ENCODE results near the gene SMOC2. TPM values are rescaled to one million over a fixed set of nuclear protein-coding genes. Genes with fewer than 3 reads are reported as not detected.

SMOC2 gene
- total RNA-seq, 4 donors from 2014 or later: 5.8 to 14.5 (median 9.0) TPM

DNA sequence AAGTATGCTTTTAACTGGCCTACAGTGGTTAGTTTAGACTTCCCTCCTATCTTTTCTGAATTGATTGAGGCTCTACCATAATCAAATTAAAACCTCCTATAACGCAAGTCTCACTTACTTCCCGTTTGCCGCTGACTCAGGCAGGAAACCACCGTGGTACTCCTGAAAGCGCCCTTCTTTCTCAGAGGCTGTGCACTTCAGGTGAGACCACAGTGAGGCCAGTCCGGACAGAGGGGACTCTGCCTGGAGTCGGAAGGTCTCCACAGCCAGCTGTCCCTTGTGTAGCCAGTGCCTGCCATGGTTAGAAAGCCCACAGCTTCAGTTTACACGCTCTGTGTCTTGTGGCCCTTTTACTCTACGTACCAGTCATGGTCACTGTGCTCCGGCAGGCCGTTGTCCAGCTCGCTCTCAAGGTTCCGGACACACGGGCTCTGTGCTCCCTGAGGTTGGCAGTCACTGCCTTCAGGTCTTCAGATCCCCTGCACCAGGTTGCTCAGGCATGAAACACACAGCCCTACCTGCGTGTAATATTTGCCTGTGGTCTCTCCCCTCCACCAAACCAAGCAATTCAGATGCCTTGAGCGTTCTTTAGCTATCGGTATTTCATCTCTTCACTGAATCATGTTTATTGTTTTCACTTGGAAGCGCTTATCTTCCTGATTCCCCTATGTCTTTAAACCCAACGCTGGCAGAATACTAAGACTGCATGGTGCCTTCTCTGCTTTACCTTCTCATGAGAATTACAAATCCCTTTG, 178.8 kb downstream of the SMOC2 start:
- Histone ChIP-seq H3K27me3 (no peaks in the 10 kb centered on the region), H3K4me3 (no peak overlapping the region), H3K4me1 (no peaks in the 10 kb centered on the region), H3K36me3 (no peaks in the 10 kb centered on the region), H3K27ac (no peak overlapping the region), H3K9me3 (no peaks in the 10 kb centered on the region)
- TF ChIP-seq POLR2AphosphoS5 (IDR thresholded peaks at IDR 0.05) (no peak), EP300 (IDR thresholded peaks at IDR 0.05; ENCODE audit: low read depth) (no peak), POLR2A (IDR thresholded peaks at IDR 0.05) (no peak)
- TF ChIP-seq, protein P1, sequence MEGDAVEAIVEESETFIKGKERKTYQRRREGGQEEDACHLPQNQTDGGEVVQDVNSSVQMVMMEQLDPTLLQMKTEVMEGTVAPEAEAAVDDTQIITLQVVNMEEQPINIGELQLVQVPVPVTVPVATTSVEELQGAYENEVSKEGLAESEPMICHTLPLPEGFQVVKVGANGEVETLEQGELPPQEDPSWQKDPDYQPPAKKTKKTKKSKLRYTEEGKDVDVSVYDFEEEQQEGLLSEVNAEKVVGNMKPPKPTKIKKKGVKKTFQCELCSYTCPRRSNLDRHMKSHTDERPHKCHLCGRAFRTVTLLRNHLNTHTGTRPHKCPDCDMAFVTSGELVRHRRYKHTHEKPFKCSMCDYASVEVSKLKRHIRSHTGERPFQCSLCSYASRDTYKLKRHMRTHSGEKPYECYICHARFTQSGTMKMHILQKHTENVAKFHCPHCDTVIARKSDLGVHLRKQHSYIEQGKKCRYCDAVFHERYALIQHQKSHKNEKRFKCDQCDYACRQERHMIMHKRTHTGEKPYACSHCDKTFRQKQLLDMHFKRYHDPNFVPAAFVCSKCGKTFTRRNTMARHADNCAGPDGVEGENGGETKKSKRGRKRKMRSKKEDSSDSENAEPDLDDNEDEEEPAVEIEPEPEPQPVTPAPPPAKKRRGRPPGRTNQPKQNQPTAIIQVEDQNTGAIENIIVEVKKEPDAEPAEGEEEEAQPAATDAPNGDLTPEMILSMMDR (IDR thresholded peaks at IDR 0.05): no peak
- intact Hi-C loops (cut with DNase I; ENCODE audit: low total_unique reads) (no loop called here), in situ Hi-C loops (cut with MboI; ENCODE audit: low pct_ligation_motif_present in 1 of 4, low pct_unique_long_range_greater_than_20kb in 1 of 4, low sequenced_read_pairs in 3 of 4) (no loop called here)
- DNase-seq: no peak
- 71% methylated on average over 9 to 19 of the region's 19 CpGs for WGBS, 2 donors (ENCODE audit: low coverage in 1 of 2)

DNA sequence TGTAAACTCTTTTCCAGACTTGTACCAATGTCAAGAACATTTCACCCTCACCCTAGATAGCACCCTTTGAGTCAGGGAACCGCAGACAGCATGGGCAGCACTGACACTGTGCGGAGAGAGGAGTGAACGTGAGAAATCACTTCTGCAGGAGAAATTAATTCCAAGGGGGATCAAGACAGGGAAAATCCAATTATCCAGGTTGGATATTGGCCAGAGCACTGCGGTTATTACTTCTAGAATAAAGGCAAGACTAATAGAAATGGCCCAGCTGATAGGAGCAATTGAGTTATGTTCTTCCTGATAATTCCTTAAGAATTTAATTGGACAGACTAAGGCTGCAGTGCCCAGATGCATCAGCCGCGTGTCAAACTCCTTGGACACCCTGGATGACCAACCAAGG, 179.6 kb downstream of the SMOC2 start:
- Histone ChIP-seq H3K4me3 (no peak overlapping the region), H3K36me3 (no peaks in the 10 kb centered on the region), H3K9me3 (no peaks in the 10 kb centered on the region), H3K27me3 (no peaks in the 10 kb centered on the region), H3K27ac (no peak overlapping the region), H3K4me1 (no peaks in the 10 kb centered on the region)
- in situ Hi-C loops (cut with MboI; ENCODE audit: low pct_ligation_motif_present in 1 of 4, low pct_unique_long_range_greater_than_20kb in 1 of 4, low sequenced_read_pairs in 3 of 4): no loop called here
- WGBS, 2 donors (ENCODE audit: low coverage in 1 of 2): 66 to 80% methylated on average over 1 to 6 of the region's 6 CpGs
- intact Hi-C loops (cut with DNase I; ENCODE audit: low total_unique reads): no loop called here
- TF ChIP-seq, protein P1 (IDR thresholded peaks at IDR 0.05): no peak
- TF ChIP-seq POLR2AphosphoS5 (IDR thresholded peaks at IDR 0.05) (no peak), EP300 (IDR thresholded peaks at IDR 0.05; ENCODE audit: low read depth) (no peak), POLR2A (IDR thresholded peaks at IDR 0.05) (no peak)
- DNase-seq: no peak

- no peak for DNase-seq
- TF ChIP-seq, protein P1 (IDR thresholded peaks at IDR 0.05): no peak
- TF ChIP-seq EP300 (IDR thresholded peaks at IDR 0.05; ENCODE audit: low read depth) (no peak), POLR2A (IDR thresholded peaks at IDR 0.05) (no peak), POLR2AphosphoS5 (IDR thresholded peaks at IDR 0.05) (no peak)
- H3K9me3 ChIP-seq: no peaks in the 10 kb centered on the region
Observed at GRCh38 chr6:168623736-168624135, 182.8 kb downstream of the SMOC2 start.

DNA sequence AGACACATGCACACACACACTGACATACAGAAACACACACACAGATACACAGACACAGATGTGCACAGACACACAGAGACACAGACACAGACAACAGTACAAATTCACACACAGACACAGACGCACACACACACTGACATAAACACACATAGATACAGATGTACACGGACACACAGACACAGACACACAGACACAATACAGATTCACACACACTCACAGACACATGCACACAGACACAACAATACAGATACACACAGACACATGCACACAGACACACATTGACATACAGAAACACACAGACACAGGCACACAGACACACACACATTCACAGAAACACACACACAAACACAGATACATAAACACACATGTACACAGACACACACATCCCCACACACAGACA, 183.6 kb downstream of the SMOC2 start:
- TF ChIP-seq, protein P1 (IDR thresholded peaks at IDR 0.05): no peak
- TF ChIP-seq POLR2AphosphoS5 (IDR thresholded peaks at IDR 0.05) (no peak), POLR2A (IDR thresholded peaks at IDR 0.05) (no peak), EP300 (IDR thresholded peaks at IDR 0.05; ENCODE audit: low read depth) (no peak)
- H3K27me3 ChIP-seq: no peaks in the 10 kb centered on the region
- WGBS, 2 donors (ENCODE audit: low coverage in 1 of 2): 85% methylated on average over 2 of the region's 2 CpGs; no CpG with 5 or more reads in 1 of the 2 donors
- no peaks in the 10 kb centered on the region for H3K4me1 ChIP-seq
- no peak overlapping the region for H3K27ac ChIP-seq
- no peak overlapping the region for H3K4me3 ChIP-seq
- H3K9me3 ChIP-seq: no peaks in the 10 kb centered on the region
- DNase-seq: no peak
- H3K36me3 ChIP-seq: no peaks in the 10 kb centered on the region
- intact Hi-C loops (cut with DNase I; ENCODE audit: low total_unique reads) (no loop called here), in situ Hi-C loops (cut with MboI; ENCODE audit: low pct_ligation_motif_present in 1 of 4, low pct_unique_long_range_greater_than_20kb in 1 of 4, low sequenced_read_pairs in 3 of 4) (no loop called here)

More at GRCh38 chr6:168623736-168624135, 182.8 kb downstream of the SMOC2 start:
- Histone ChIP-seq H3K36me3 (no peaks in the 10 kb centered on the region), H3K27me3 (no peaks in the 10 kb centered on the region), H3K27ac (no peak overlapping the region), H3K4me1 (no peaks in the 10 kb centered on the region), H3K4me3 (no peak overlapping the region)
- intact Hi-C loops (cut with DNase I; ENCODE audit: low total_unique reads): no loop called here
- WGBS, 2 donors (ENCODE audit: low coverage in 1 of 2): 94% methylated on average over 13 of the region's 13 CpGs; no CpG with 5 or more reads in 1 of the 2 donors
- in situ Hi-C loops (cut with MboI; ENCODE audit: low pct_ligation_motif_present in 1 of 4, low pct_unique_long_range_greater_than_20kb in 1 of 4, low sequenced_read_pairs in 3 of 4): no loop called here
